Central memory CD4-positive, alpha-beta T cell (primary cell): ENCODE data around the gene PNPLA2.

Experiments used
- DNase-seq: peaks from one replicate; pipeline ENCODE4 v3.0.0; 2022

Gene PNPLA2

DNA sequence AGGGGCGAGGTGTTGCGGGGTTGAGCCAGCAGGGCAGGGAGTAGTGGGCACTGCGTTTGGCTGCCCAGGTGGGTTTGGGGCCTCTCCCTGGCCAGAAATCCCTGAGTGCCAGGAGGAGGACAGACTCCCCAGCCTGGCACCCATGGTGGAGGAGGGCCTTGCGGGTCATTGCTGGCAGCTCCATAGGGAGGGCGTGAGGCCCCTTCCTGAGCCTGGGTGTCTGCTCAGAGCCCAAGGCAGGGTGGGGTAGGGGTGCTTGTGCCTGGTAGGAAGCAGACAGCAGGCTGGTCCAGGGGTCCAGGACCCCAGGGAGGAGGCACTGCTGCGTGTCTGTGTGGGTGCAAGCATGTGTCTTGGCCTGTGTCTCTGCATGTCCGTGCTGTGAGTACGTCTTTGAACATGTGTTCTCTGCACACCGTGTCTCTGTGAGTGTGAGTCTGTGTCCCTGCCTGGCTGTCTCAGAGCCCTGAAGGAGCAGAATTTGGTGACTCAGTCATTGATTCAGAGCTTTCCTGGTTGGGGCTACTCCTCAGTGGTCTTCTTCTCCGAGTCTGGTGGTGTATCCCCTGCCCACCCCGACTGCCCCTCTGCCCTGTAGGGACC is 27.9 kb downstream of the PNPLA2 start:
- DNase-seq, result no peak

DNA sequence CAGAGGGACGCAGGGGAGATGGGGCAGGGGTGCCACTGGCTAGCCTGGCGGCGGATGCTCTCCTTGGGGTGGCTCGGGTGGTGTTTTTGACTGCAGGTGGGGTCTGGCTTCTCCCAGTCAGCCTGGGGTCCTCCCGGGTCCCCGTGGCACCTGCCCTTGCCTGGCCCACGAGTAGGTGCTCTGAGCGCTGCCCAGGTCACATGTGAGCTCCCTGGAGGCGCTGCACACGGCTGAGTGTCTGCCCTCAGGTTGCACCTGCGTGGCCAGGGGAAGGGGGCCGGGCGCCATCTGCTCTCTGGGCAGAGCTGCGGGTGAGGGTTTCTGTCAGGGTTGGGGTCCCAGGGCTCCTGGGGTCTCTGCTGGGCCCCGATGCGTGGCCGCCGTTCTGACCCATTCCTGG is 29.2 kb downstream of the PNPLA2 start:
- no peak for DNase-seq

DNA sequence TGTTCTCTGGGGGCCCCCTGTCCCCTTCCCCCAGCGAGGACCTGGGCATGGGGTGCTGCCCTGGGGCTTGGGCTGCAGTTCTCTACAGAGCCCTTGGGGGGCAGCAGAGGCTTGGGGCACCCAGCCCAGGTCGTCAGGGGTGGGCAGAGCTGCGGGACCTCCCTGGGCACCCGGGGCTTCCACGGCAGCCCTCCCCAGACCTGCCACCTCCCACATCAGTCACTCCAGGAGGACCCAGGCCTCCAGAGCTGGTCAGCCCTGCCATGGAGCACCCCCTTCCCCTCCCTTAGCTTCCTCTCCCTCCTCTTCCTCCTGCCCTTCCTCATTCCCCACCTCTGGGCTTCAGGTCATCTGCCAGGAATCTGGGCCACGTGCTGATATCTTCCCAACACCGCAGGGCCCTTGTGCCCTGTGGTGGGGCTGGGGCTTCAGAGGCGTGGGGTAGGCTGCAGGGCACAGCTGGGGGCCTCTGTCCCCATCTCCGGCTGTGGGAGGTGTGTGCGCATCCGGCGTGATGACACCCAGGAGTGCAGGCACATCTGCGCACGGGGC is 29.7 kb downstream of the PNPLA2 start:
- peak; percentile 50 for DNase-seq

DNA sequence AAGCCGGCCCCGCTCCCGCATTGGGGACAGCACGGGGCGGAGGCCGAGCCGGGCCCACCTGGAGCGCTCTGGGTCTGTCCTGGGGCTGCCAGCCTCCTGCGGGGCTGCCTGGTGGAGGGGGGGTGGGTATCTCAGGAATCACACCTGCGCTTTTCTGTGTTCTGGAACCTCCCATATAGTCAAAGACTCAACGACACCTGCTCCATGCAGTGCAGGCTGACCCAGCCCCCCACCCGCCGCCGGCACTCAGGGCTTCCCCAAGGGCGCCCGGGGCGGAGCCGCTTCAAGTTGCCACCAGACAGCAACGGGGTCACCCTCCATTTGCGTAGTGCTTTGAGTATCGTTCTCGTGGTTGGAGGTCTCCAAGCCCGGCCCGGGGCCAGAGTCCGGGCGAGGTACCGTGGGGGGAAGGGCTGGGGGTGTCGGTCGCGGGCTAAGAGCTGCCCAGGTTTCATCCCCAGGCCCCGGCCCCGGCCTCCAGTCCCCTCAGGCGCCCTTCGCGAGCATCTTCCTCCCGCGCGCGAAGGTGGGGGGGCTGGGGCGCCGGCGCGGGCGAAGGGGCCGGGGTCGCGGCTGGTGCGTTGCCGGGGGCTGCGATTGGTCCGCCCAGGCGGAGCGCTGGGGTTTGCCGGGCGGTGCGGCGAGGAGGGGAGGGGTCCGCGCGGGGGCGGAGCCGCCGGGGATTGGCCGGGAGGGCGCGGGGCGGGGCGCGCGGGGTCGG is 30.6 kb downstream of the PNPLA2 start:
- DNase-seq, result no peak

DNA sequence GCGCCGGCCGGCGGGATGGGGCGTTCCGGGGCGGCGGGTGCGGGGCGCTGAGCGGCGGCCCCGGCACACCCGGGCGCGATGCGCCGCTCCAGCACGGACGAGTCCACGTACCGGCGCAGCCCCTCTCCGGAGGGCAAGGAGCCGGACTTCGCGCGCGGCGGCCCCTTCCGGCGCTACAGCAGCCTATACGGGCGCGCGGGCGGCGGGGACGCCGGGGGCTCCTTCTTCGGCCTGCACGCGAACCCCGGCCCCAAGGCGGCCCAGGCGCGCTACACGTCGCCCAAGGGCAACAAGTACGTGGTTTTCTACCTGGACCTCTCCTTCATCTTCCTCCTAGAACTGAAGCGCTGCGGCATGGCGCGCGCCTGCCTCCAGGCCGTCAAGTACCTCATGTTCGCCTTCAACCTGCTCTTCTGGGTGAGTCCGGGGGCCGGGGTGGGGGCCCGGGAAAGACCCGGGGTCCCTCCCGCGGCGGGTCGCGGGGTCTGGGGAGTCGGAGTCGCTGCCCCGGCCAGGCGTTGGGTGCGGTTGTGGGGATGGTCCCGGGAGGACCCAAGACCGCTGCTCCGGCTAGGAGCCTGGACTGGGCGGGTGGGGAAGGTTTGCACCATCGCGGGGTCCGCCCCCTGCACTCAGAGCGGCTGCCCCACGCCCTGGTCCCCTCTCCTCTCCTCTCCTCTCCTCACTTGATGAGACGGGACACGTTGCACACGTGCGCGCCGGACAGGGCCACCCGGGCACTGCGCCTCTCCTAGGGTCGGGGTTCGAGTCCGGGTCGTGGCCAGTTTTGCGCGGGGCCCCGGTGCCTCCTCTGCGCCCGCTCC is 31.4 kb downstream of the PNPLA2 start:
- DNase-seq, result no peak

DNA sequence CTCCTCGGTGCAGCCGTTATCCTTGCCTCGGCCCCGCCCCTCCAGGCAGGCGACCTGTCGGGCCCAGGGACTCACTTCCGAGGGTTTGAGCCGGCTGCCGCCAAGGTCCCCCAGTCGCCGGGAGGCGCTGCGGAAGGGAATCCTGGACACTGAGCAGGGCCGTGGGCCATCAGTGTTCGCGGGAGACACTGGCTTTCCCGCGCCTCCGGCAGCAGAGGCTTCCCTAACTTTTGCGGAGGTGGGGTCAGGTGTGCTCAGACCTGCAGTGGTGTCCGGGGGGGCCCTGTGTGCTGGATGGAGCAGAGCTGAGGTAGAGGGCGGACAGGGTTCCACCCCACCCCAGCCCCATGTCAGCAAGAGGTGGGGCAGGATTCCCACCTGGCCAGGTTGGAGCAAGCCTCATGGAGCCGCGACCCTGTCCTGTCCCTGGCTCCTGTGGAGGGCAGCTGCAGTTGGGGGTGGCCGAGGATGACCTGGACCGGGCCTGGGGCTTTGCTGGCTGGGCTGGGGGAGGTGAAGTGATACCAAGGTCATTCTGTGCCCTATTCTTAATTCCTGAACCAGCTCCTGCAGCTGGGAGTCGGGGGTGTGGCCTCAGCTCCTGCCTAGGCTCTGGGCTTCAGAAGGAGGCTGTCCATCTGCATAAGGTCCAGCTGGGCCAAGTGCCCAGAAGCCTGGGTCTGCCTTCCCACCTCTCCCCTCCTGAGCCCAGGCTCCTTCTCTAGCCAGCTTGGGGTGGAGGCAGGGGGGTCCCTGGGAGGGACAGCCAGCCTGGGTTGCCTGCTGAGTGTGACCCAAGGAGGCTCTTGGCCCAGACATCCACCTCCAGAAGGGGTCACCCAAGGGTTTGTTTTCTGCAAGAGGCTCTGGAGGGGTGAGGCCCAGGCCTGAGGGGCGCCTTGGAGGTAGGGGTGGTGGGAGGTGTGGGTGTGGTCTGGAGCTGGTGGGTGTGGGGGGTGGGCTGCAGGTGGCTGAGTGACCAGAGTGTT is 32.4 kb downstream of the PNPLA2 start:
- DNase-seq, result no peak

DNA sequence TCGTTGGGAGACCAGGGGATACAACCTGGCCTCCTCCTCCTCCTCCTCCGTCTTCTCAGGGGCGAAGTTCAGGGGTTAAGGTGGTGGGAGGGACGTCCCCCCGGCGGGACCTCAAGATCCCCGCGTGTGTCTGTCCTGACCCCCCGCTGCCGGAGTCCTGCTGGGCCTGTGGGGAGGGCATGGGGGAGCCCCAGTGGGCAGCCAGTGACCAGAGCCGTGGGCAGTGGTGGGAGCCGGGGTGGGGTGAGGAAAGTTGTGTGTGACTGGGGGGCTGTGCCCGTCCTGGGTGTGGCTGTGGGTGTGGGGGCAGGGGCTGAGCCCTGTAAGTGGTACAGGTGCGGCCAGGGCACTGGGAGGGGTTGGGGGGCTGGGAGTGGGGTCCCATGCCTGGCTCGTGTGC is 34.0 kb downstream of the PNPLA2 start:
- DNase-seq, result no peak

DNA sequence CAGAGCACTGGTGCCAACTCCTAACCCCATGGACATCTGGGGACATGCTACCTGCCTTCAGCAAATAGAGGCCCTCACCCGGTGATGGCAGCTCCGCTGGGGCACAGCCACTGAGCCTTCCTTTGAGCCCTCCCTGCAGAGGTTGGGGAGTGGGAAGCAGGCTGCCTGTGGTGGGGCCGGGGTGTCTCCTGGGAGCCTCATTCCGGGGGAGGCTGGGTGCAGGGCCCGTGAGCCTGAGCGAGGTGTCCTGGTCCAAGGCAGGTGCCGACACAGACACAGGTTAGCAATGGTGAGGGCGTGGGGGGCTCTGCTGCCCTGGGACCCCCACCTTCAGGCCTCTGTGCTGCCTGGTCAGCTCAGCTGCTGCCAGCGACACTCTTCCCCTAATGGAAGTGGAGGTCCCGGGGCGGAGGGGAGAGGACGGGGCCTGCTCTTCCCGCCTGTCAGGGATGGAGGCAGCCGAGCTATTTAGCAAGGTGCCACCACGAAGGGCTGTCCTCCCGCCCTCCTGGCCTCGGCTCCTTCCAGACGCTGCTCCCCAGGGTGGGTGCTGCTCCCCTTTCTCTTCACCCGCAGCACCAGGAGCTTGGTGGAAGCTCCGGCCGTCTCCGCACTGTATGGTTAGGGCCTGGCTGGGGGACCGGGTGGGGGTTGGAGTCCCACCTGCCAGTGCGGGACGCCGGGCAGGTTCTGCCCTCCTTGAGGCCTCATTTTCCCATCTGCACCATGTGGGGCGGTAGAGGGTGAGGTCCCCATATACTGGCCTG is 35.2 kb downstream of the PNPLA2 start:
- DNase-seq, result no peak

DNA sequence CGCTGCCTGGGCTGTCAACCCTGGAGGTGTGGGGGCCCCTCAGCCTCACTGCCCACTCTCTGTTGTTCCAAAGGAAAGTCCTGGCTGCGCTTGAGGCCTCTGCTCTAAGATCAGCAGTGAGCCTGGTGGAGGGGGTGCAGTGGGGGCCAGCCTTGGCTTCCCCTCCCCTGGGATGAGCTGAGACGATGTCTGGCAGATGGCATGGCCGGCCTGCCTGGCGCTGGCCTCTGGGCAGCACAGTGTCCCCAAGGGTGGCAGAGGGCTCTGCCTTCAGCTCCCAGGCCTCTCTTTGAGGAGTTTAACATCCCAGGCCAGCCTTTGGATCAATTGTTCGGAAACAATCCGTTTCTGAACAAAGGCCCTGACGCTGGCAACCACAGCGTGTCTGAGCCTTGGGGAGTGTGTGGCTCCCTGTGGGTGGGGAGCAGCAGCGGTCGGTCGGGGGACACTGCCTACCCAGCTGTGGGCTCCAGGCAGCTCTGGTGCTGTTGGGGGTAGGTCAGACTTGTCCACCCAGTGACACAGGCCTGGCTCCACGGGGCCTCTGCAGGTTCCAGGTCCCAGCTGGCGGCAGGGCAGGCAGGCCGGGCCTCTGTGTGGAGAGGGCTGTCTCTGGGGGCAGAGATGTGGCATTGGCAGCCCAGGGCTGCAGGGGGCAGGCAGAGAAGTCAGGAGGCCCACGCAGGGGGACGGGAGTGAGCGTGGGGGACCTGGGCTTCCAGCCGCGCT is 36.1 kb downstream of the PNPLA2 start:
- no peak for DNase-seq

DNA sequence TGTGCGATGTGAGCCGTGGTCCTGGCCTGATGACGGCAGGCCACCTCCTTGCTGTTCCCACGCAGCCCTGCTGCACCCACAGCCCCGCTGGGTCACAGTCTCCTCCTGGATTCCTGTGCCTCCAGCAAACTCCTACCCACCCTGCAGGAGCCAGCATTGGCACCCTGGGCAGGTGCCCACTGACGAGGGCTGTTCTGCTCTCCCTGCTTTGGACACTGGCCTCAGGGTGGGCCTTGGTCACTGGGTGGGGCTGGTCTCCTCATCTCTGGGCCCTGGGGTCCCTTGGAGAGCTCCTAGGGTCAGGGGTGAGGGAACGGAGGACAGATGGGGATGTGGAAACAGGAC is 36.6 kb downstream of the PNPLA2 start:
- DNase-seq, result no peak

DNA sequence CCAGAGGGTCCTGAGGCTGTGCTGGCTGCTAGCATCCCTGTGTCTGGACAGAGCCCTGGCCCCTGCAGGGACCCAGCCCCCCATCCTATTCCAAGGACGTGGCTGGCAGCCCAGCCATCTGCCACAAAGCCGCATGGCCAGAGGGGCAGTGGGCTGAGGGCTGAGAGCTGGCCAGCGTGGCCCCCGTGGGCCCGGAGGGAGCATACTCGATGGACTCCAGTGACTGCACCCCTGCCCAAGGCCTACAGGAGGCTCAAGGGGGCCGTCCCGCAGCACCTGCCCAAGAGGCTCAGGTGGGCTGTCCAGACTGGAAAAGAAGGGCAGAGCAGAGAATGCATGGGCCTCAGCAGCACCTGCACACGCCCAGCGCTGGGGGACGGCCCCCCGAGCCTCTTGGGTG is 37.1 kb downstream of the PNPLA2 start:
- no peak for DNase-seq

DNA sequence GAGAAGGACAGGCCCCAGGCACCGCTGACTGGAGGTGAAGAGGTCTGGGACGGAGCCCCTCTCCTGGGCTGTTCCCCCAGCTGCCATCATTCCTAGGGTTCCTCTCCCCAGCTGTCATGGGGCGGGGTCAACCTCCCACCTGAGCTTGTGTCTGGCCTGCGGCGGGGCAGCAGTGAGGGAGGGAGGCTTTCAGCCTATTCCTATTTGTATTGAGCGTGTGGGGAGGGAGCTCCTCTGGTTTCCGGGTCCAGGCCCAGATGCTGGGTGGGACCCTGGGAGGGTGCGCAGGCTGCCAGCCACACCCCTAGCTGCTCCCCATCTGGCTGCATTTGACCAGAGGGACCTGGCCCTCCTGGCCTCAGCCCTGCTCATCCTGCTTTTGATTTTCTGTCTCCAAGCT is 37.7 kb downstream of the PNPLA2 start:
- DNase-seq, result no peak

DNA sequence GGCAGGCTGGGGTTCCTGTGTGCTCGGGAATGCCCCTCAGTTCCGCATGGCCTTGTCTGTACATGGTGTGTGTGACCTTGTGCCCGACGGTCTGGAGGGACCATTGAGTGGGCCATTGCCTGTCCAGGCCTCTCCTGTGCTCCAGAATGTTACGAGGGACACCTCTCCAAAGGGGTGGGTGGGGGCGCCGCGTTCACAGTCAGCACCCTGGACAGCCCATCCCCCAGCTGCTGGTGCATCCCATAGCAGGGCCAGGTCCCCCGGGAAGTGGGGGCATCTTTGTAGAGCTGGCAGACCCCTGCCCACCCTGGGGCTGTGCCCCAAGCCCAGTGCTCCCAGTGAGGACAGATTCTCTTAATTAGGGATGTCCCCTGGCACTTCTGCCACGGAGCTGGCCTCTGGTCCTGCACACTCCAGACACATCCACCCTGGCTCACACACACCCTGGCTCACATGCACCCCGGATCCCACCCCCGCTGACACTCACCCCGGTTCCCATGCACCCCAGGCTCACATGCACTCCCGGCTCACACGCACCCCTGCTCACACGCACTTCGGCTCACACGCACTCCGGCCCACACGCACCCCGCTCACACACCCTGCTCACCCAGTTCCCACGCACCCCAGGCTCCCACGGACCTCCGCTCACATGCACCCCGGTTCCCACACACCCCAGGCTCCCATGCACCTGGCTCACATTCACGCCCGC is 39.5 kb downstream of the PNPLA2 start:
- no peak for DNase-seq

DNA sequence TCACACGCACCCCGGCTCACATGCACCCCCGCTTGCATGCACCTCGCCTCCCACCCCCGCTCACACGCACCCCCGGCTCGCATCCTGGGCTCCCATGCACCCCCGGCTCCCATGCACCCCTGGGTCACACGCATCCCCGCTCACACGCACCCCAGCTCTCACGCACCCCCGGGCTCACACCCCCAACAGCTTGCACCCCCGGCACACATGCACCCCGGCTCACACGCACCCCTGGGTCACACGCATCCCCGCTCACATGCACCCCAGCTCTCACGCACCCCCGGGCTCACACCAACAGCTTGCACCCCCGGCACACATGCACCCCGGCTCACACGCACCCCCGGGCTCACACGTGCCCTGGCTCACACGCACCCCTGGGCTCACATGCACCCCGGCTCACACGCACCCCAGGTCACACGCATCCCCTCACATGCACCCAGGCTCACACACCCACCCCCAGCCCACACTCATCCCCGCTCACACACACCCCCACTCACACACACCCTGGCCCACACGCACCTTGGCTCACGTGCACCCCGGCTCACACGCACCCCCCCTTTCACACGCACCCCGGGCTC is 40.1 kb downstream of the PNPLA2 start:
- no peak for DNase-seq

DNA sequence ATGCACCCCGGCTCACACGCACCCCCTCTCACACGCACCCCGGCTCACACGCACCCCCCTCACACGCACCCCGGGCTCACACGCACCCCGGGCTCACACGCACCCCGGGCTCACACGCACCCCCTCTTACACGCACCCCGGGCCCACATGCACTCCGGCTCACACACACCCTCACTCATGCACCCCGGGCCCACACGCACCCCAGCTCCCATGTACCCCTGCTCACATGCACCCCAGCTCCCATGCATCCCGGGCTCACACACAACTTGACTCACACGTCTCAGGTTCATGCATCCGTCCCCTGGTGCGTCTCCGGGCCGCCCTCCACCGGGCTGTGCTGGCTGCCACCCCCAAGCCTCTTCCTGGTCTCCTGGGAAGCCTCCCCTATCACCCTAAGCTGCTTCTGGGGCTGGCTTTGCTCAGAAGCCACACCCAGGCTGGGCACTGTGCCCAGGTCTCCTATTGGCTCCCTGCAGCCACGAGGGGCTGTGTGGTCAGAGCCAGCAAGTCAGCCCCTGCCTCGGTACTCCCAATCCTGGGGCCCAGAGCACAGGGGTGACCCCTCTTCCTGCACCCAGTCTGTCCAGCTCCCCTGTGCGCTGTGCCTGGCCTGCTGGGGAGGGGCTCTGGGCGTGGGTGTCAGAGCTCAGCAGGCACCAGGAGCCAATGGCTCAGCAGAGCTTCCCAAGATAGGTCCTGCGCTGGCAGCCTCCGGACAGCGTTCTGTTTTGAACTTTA is 40.8 kb downstream of the PNPLA2 start:
- no peak for DNase-seq

DNA sequence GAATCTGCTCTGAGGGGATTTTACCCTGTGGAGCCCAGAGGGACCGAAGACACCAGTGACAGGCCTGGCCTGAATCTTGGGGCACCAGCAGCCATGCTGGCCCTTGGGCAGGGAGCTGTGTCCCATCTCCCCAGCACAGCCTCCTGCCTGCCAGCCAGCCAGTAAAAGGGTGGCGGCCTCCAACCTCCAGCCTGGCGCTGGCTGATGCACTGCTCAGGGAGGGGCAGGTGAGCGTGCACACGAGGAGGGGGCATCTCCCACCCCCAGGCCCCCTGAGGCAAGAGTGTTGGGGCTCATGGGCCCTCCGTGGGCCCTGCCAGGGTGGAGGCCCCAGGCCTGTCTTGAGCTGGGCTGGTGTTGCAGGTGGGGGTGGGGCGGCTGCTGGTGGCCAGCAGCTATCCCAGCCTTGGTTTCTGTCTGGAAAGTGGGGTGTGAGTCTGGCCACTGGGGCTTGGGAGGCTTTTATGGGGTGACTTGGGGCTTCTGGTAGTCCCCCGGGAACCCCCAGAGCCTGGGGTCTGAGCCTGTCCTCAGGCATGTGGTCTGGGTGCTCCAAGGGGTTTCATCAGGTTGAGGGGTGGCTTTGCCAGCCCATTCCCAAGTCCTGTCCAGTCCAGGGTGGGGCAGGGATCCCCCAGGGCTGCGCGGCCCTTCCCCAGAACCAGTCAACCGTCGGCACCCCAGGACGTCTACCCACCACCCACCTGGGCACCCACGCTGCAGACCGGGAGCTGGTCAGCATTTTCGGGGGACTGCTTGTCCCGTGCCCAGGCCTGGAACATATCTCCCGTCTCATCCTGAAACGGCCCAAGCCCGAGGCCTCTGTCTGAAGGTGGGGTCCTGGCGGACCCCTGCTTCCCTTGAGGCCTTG is 41.8 kb downstream of the PNPLA2 start:
- DNase-seq, result no peak

DNA sequence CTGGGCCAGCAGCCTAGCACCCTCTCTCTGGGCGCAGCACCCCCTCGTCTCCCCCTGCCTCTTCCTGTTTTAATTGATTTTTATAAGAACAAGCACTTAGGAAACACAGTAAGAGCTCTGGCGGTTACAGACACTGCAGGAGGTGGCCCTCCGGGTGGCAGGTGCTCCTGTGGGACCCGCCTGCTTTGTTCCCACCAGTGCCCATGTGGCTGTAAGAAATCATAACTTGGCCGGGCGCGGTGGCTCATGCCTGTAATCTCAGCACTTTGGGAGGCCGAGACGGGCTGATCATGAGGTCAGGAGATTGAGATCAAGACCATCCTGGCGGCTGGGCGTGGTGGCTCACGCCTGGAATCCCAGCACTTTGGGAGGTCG is 42.4 kb downstream of the PNPLA2 start:
- DNase-seq, result no peak

DNA sequence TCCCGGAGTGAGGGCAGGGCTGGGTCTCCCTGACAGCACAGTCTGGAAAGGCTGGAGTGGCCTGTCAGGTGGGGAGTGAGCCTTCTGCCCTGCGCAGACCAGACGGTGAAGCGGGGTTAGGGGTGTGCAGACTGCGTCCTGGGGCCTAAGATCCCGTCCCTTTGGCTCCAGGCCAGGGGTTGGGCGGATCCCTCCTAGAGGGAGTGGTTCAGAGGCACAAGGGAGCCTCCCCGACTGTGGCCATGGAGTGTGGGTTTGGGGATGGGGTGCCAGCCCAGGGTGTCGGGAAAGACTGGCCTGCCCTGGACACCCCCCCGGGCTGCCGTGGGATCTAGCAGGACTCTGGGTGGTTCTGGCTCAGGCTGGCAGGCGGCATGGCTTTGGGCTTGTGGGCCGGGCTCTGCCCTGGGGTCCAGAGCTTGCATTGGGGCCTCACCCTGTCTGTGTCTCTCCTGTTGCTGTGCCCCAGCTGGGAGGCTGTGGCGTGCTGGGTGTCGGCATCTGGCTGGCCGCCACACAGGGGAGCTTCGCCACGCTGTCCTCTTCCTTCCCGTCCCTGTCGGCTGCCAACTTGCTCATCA is 43.5 kb downstream of the PNPLA2 start:
- no peak for DNase-seq
